ENCODE measurements around the gene ANGPTL1.

- no peak for TF ChIP-seq POLR2A (IDR thresholded peaks at IDR 0.05)
- TF ChIP-seq CTCF (IDR thresholded peaks at IDR 0.05): no peak
Observed at GRCh38 chr1:178806665-178807300, 64.1 kb downstream of the ANGPTL1 start.
